Measurements from ENCODE around the gene MED15.
"Not testable (repeated sequence)": the region's sequence is repeated elsewhere in the genome, so short reads cannot be mapped to it uniquely, and the experiment has no call there.

MED15 gene

GRCh38 chr22:20471126-20471833 lies 36.1 kb upstream of the MED15 start:
- H3K36me3 ChIP-seq = peaks cover 21% of the 10 kb centered on the region
- H3K27me3 ChIP-seq (ENCODE audit: insufficient read depth, low read depth, severe bottlenecking) = no peaks in the 10 kb centered on the region
- no peaks in the 10 kb centered on the region for H3K9me3 ChIP-seq (ENCODE audit: severe bottlenecking)
- H3K27ac ChIP-seq = no peak overlapping the region
- TF ChIP-seq, protein P1, sequence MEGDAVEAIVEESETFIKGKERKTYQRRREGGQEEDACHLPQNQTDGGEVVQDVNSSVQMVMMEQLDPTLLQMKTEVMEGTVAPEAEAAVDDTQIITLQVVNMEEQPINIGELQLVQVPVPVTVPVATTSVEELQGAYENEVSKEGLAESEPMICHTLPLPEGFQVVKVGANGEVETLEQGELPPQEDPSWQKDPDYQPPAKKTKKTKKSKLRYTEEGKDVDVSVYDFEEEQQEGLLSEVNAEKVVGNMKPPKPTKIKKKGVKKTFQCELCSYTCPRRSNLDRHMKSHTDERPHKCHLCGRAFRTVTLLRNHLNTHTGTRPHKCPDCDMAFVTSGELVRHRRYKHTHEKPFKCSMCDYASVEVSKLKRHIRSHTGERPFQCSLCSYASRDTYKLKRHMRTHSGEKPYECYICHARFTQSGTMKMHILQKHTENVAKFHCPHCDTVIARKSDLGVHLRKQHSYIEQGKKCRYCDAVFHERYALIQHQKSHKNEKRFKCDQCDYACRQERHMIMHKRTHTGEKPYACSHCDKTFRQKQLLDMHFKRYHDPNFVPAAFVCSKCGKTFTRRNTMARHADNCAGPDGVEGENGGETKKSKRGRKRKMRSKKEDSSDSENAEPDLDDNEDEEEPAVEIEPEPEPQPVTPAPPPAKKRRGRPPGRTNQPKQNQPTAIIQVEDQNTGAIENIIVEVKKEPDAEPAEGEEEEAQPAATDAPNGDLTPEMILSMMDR (IDR thresholded peaks at IDR 0.05; ENCODE audit: low read depth, low read length) = no peak
- no peak overlapping the region for H3K4me3 ChIP-seq (ENCODE audit: low read depth, low read length)
- no peak for DNase-seq

DNA sequence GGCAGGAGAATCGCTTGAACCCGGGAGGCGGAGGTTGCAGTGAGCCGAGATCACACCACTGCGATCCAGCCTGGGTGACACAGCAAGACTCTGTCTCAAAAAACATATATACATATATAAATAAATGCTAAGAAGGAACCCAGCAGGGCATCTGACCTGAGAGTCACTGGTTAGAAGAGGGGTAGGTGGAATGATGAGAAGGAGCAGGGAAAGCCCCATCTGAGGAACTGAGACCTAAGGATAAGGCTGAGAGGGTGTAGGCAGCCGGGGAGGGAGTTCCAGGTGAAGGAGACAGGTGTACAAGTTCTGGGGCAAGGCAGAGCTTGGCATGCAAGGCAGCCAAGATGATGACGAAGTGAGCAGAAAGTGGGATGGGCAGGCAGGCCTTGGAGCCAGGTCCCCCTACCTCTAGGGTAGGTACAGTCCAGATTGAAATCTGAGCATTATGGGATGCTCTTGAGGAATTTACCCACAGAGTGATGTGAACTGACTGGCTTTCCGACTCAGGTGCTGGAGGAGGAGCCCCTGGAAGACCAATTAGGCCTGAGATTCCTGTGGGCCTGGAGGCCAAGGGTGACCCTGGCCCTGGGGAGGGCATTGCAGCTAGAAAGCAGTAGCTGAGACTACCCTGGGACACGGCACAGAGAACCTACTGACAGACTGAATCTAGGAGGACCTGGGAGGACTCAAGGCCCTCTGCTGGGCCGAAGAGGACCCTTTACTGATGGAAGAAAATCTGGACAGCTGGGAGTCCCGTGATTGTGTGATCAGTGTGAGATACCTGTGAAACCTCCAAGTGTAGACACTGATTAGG lies 34.6 kb upstream of the MED15 start:
- Histone ChIP-seq H3K36me3 (peaks cover 21% of the 10 kb centered on the region), H3K9me3 (ENCODE audit: severe bottlenecking) (no peaks in the 10 kb centered on the region), H3K4me3 (ENCODE audit: low read depth, low read length) (no peak overlapping the region), H3K27me3 (ENCODE audit: insufficient read depth, low read depth, severe bottlenecking) (no peaks in the 10 kb centered on the region), H3K27ac (no peak overlapping the region)
- TF ChIP-seq, protein P1 (IDR thresholded peaks at IDR 0.05; ENCODE audit: low read depth, low read length) = no peak
- no peak for DNase-seq

DNA sequence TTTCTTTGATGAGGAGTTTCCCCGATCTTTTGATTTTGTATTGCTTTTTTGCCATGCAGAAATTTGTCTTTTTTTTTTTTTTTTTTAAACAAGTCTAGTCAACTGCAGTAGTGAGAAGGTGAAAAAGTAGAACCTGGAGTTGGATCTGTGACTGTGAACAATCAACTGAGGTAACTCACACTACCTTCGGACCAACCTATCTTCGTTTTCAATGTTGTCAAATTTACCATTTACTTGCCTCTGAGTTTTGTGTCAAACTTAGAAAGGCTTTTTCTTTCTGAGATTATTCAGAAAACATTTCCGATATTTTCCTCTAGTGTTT lies 32.3 kb upstream of the MED15 start:
- no peak overlapping the region for H3K4me3 ChIP-seq (ENCODE audit: low read depth, low read length)
- H3K9me3 ChIP-seq (ENCODE audit: severe bottlenecking) = no peaks in the 10 kb centered on the region
- peaks cover 14% of the 10 kb centered on the region for H3K36me3 ChIP-seq
- TF ChIP-seq, protein P1 (IDR thresholded peaks at IDR 0.05; ENCODE audit: low read depth, low read length) = no peak
- no peaks in the 10 kb centered on the region for H3K27me3 ChIP-seq (ENCODE audit: insufficient read depth, low read depth, severe bottlenecking)
- no peak for DNase-seq
- H3K27ac ChIP-seq = no peak overlapping the region

DNA sequence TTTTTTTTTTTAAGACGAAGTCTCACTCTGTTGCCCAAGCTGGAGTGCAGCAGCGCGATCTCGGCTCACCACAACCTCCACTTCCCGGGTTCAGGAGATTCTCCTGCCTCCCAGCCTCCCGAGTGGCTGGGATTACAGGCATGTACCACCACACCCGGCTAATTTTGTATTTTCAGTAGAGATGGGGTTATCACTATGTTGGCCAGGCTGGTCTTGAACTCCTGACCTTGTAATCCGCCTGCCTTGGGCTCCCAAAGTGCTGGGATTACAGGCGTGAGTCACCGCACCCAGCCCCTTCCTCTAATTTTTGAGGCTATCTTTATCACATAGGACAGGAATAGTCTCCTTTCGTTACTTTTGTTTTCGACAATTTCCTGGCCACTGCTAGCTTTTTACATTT lies 31.8 kb upstream of the MED15 start:
- not testable (repeated sequence) for H3K27ac ChIP-seq; DNase-seq; H3K4me3 ChIP-seq (ENCODE audit: low read depth, low read length); H3K27me3 ChIP-seq (ENCODE audit: insufficient read depth, low read depth, severe bottlenecking); H3K9me3 ChIP-seq (ENCODE audit: severe bottlenecking)
- peaks cover 11% of the 10 kb centered on the region for H3K36me3 ChIP-seq

DNA sequence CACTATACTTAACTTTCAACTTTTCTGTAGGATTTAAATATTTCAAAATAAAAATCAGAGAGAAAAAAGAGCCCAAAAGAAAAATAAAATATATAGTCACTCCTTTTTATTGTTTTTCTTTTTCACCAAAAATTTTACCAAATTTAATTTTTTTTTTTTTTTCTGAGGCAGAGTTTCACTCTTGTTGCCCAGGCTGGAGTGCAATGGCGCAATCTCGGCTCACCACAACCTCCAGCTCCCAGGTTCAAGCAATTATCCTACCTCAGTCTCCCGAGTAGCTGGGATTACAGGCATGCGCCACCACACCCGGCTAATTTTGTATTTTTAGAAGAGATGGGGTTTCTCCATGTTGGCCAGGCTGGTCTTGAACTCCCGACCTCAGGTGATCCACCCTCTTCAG lies 29.4 kb upstream of the MED15 start:
- H3K27ac ChIP-seq; DNase-seq; H3K27me3 ChIP-seq (ENCODE audit: insufficient read depth, low read depth, severe bottlenecking); H3K9me3 ChIP-seq (ENCODE audit: severe bottlenecking); H3K4me3 ChIP-seq (ENCODE audit: low read depth, low read length); H3K36me3 ChIP-seq: not testable (repeated sequence)

- no peaks in the 10 kb centered on the region for H3K27me3 ChIP-seq (ENCODE audit: insufficient read depth, low read depth, severe bottlenecking)
- no peak overlapping the region for H3K27ac ChIP-seq
- no peak for DNase-seq
- TF ChIP-seq, protein P1 (IDR thresholded peaks at IDR 0.05; ENCODE audit: low read depth, low read length) = no peak
- peaks cover 11% of the 10 kb centered on the region for H3K36me3 ChIP-seq
- H3K9me3 ChIP-seq (ENCODE audit: severe bottlenecking) = no peaks in the 10 kb centered on the region
- H3K4me3 ChIP-seq (ENCODE audit: low read depth, low read length) = no peak overlapping the region
These were observed 27.7 kb upstream of the MED15 start for GRCh38 chr22:20479612-20480196.

DNA sequence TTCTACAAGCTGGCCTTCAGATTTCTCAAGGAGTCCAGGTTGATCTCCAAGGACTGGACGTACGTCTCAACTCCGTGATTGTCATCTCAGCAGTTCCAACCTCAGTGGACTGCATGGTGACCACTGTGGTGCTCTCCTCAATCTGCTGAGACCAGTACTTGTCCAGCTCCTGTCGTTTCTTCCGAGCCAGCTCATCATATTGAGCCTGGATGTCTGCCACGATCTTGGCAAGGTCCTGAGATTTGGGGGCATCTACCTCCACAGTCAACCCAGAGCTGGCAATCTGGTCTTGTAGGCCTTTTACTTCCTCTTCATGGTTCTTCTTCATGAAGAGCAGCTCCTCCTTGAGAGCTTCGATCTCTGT lies 24.3 kb upstream of the MED15 start:
- not testable (repeated sequence) for H3K9me3 ChIP-seq (ENCODE audit: severe bottlenecking); H3K27me3 ChIP-seq (ENCODE audit: insufficient read depth, low read depth, severe bottlenecking); H3K4me3 ChIP-seq (ENCODE audit: low read depth, low read length); H3K27ac ChIP-seq; DNase-seq
- H3K36me3 ChIP-seq = peaks cover 17% of the 10 kb centered on the region

Data from WERI-Rb-1 (cell line).